Testis (tissue), 3 donors: Measurements from ENCODE around the gene PSMC6. TPM values are rescaled to one million over a fixed set of nuclear protein-coding genes. Genes with fewer than 3 reads are reported as not detected.
A peak's percentile ranks its signal among the peaks of the same experiment; 100 is the strongest.

Experiments
- DNase-seq: peaks from one replicate; pipeline ENCODE4 v3.0.0-alpha.2; 2019
- H3K27ac ChIP-seq, 2 donors: fragments of 200-600 bp; sonication (generic); one replicate each; pipeline ENCODE4 v1.5.1; 2019
- H3K27me3 ChIP-seq: fragments of 200-600 bp; sonication (generic); one replicate; pipeline ENCODE4 v1.5.1; 2019
- H3K36me3 ChIP-seq: fragments of 200-600 bp; sonication (generic); one replicate; pipeline ENCODE4 v1.5.1; 2017; ENCODE audit warnings: low read depth; ENCODE audit errors: missing control alignments
- H3K4me1 ChIP-seq: fragments of 200-600 bp; sonication (generic); one replicate; pipeline ENCODE4 v1.5.1; 2019
- H3K4me3 ChIP-seq, 2 donors: fragments of 200-600 bp; sonication (generic); one replicate each; pipeline ENCODE4 v1.5.1; 2017 to 2019
- H3K9me3 ChIP-seq: fragments of 200-600 bp; sonication (generic); one replicate; pipeline ENCODE4 v1.5.1; 2017
- CTCF ChIP-seq, 3 experiments: fragments of 450-650 bp in 2 of 3; fragments of 200-600 bp in 1 of 3; sonication (generic) in 1 of 3; IDR thresholded peaks; one replicate each; pipeline ENCODE4 v1.5.1; 2016 to 2019; ENCODE audit warnings: antibody characterized with exemption in 3 of 3, mild to moderate bottlenecking in 2 of 3, moderate library complexity in 1 of 3
- POLR2A ChIP-seq: fragments of 450-650 bp; IDR thresholded peaks from one replicate; pipeline ENCODE4 v1.6.1; 2017; ENCODE audit warnings: antibody characterized with exemption, mild to moderate bottlenecking, moderate library complexity
- WGBS, 2 donors: methylation state at CpG; one replicate each; pipeline ENCODE4 v1.1.5; 2018; 5-methylcytosine and 5-hydroxymethylcytosine counted together
- intact Hi-C: fragments of 100-400 bp; cut with DNase I; formaldehyde crosslinking; loops from one replicate; pipeline ENCODE4 v1.15.1; 2023; ENCODE audit warnings: low total_unique reads
- polyA plus RNA-seq: library from polyadenylated mRNA; stranded (reverse); fragments of 350-450 nt; fragmentation: Illumina TruSeq; extraction: RNeasy Lipid Tissue Mini Kit (QIAGEN cat#74804); gene quantifications from one replicate; pipeline ENCODE4 v1.2.3, GENCODE V29; 2014; ENCODE audit warnings: low read depth, low replicate concordance; ENCODE audit not compliant: insufficient read depth
- total RNA-seq, 2 donors: library from RNA; depleted of rRNA; stranded (reverse); fragments of >200 nt; gene quantifications; one replicate each; pipeline ENCODE4 v1.2.3, GENCODE V29; 2016

Gene PSMC6
- total and polyA plus RNA-seq, 3 donors from 2014 or later: 45.0 to 75.9 (median 59.0) TPM

- WGBS, 2 donors: 0 to 1% methylated on average over 20 to 72 of the region's 78 CpGs
- Histone ChIP-seq H3K4me1 (peaks cover 9% of the 10 kb centered on the region), H3K27ac (peak within 1 kb of the TSS; percentile 93 to 96), H3K4me3 (peak within 1 kb of the TSS; percentile 73 to 87), H3K36me3 (no peaks in the 10 kb centered on the region), H3K27me3 (no peaks in the 10 kb centered on the region), H3K9me3 (no peaks in the 10 kb centered on the region)
- no peak for TF ChIP-seq CTCF (IDR thresholded peaks at IDR 0.05)
- no peak for TF ChIP-seq POLR2A
- DNase-seq: peak; percentile 89
- intact Hi-C loops: no loop called here
These were observed 11.4 kb upstream of the PSMC6 start, which contains the start of gene ERO1A for GRCh38 chr14:52695481-52696091. ERO1A (minus strand) TSS chr14:52695558; CDS start chr14:52695481, 77 bp downstream.

DNA sequence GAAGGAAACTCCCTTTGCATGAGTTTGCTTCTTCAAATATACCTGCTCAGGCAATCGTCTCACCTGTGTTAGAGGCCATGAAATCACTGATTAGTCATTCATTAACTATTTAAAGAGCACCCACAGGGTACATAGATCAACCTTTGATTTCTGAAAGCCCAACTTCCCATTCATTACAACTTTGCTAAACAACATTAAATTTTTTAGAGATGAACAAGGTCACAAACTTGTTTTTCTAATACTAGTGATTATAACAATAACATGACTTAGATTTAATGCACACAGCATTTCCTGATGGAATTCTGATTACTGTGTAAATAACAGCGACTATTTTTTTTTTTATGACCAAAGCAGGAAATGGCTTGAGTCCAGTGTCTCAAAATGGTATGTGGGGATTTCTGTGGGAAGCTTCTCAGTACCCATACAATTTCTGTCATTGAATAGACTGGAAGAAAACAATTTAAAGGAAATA lies 6.3 kb upstream of the PSMC6 start:
- DNase-seq: no peak
- intact Hi-C loops: no loop called here

DNA sequence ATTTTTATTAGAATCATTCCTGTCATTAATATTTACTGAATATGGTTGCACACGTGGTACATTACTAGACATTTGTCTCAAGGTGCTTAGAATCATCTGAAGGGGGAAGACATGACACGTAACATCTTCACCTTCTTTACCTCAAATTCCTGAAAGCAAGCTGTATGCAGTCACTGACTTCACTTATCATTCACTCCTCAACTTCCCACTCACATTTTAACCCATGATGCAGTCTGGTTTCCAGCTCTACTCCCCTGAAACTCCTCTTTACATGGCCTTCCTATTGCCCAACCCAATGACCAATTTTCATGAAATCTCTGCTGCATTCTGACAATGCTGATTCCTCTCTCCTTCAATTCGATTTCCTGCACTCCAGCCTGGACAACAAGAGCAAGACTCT lies 5.8 kb upstream of the PSMC6 start:
- WGBS, 2 donors: 76 to 87% methylated on average over 3 of the region's 3 CpGs
- Histone ChIP-seq H3K4me1 (peaks cover under 1% of the 10 kb centered on the region), H3K27me3 (no peaks in the 10 kb centered on the region), H3K4me3 (no peak overlapping the region), H3K27ac (no peak overlapping the region), H3K36me3 (no peaks in the 10 kb centered on the region), H3K9me3 (no peaks in the 10 kb centered on the region)
- intact Hi-C loops: no loop called here
- TF ChIP-seq POLR2A (no peak), CTCF (IDR thresholded peaks at IDR 0.05) (no peak)
- DNase-seq: no peak

More for the DNA sequence above, 6.3 kb upstream of the PSMC6 start:
- Histone ChIP-seq H3K4me3 (no peak overlapping the region), H3K4me1 (no peaks in the 10 kb centered on the region), H3K9me3 (no peaks in the 10 kb centered on the region), H3K27me3 (no peaks in the 10 kb centered on the region), H3K27ac (no peak overlapping the region), H3K36me3 (no peaks in the 10 kb centered on the region)
- WGBS, 2 donors: 58% methylated on average over 2 of the region's 2 CpGs
- TF ChIP-seq CTCF (IDR thresholded peaks at IDR 0.05) (no peak), POLR2A (no peak)

GRCh38 chr14:52703225-52703624 lies 3.8 kb upstream of the PSMC6 start:
- 82 to 83% methylated on average over 3 of the region's 3 CpGs for WGBS, 2 donors
- Histone ChIP-seq H3K36me3 (no peaks in the 10 kb centered on the region), H3K4me1 (peaks cover 10% of the 10 kb centered on the region), H3K27ac (no peak overlapping the region), H3K9me3 (no peaks in the 10 kb centered on the region), H3K27me3 (no peaks in the 10 kb centered on the region), H3K4me3 (no peak overlapping the region)
- intact Hi-C loops: no loop called here
- no peak for DNase-seq
- TF ChIP-seq CTCF (IDR thresholded peaks at IDR 0.05) (no peak), POLR2A (no peak)

DNA sequence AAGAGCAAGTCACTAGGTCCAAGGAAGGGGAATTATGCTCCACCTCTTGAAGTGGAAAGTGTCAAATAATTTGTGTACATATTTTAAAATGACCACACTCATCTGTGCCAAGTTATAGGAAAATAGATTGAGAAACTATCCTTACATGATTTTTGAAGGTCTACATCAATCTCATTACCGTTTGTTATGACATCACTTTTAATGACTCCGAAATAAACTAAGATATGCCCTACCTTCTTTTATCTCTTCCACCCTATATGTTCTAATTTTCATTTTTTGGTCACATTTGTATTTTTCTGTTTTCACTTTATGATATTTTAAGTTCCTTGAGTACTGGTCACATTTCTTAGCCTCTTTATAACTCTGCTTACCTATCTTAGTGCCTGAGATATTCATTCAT lies 3.3 kb upstream of the PSMC6 start:
- H3K36me3 ChIP-seq: no peaks in the 10 kb centered on the region
- peaks cover 13% of the 10 kb centered on the region for H3K4me1 ChIP-seq
- no peak overlapping the region for H3K27ac ChIP-seq
- 82 to 93% methylated on average over 2 of the region's 2 CpGs for WGBS, 2 donors
- TF ChIP-seq POLR2A: no peak
- TF ChIP-seq CTCF (IDR thresholded peaks at IDR 0.05): no peak
- no peaks in the 10 kb centered on the region for H3K27me3 ChIP-seq
- DNase-seq: no peak
- intact Hi-C loops: no loop called here
- no peaks in the 10 kb centered on the region for H3K9me3 ChIP-seq
- no peak overlapping the region for H3K4me3 ChIP-seq
